Measurements from ENCODE around the gene ABCA7.

- no peak for TF ChIP-seq CTCF (IDR thresholded peaks at IDR 0.05)
- no peak for TF ChIP-seq POLR2A (IDR thresholded peaks at IDR 0.05)
- TF ChIP-seq EP300 (IDR thresholded peaks at IDR 0.05) = no peak
Measured at GRCh38 chr19:1101337-1101698, 61.4 kb downstream of the ABCA7 start.
